HepG2 (cell line): ENCODE measurements around the gene PPP1R9A. TPM values are rescaled to one million over a fixed set of nuclear protein-coding genes. Genes with fewer than 3 reads are reported as not detected.

ENCODE experiments used
- BCL6 ChIP-seq: IDR thresholded peaks from 2 replicates; pipeline ENCODE4 v1.6.1; 2016; ENCODE audit warnings: missing genetic modification reagents, missing compliant biosample characterization
- DNMT1 ChIP-seq: sonication (generic); formaldehyde crosslinking; IDR thresholded peaks from 2 replicates; pipeline ENCODE4 v1.5.1; 2020; ENCODE audit warnings: mild to moderate bottlenecking, missing genetic modification reagents
- FOSL1 ChIP-seq: sonication (generic); formaldehyde crosslinking; IDR thresholded peaks from 2 replicates; pipeline ENCODE4 v1.9.0; 2021; ENCODE audit warnings: missing genetic modification reagents, borderline replicate concordance
- GABPB1 ChIP-seq: IDR thresholded peaks from 2 replicates; pipeline ENCODE4 v1.6.1; 2016; ENCODE audit warnings: mild to moderate bottlenecking, missing genetic modification reagents, moderate library complexity, missing compliant biosample characterization
- GTF2F1 ChIP-seq: fragments of 150-350 bp; IDR thresholded peaks from 2 replicates; pipeline ENCODE4 v1.6.1; 2014; ENCODE audit warnings: low read length
- HDAC2 ChIP-seq: sonication (generic); formaldehyde crosslinking; IDR thresholded peaks from 2 replicates; pipeline ENCODE4 v1.4.0; 2020; ENCODE audit warnings: missing genetic modification reagents
- MEIS2 ChIP-seq: sonication (generic); formaldehyde crosslinking; IDR thresholded peaks from 2 replicates; pipeline ENCODE4 v1.9.0; 2021; ENCODE audit warnings: mild to moderate bottlenecking, missing genetic modification reagents
- MIER2 ChIP-seq: IDR thresholded peaks from 2 replicates; pipeline ENCODE4 v1.6.1; 2016; ENCODE audit warnings: missing biosample characterization, missing genetic modification reagents
- NRL ChIP-seq: sonication (generic); formaldehyde crosslinking; IDR thresholded peaks from 2 replicates; pipeline ENCODE4 v1.5.0; 2020; ENCODE audit warnings: missing genetic modification reagents, mild to moderate bottlenecking, moderate library complexity, borderline replicate concordance
- ONECUT2 ChIP-seq: sonication (generic); formaldehyde crosslinking; IDR thresholded peaks from 2 replicates; pipeline ENCODE4 v1.4.0; 2020; ENCODE audit warnings: missing genetic modification reagents
- SAP130 ChIP-seq: IDR thresholded peaks from 2 replicates; pipeline ENCODE4 v1.6.1; 2016; ENCODE audit warnings: low read depth
- SOX13 ChIP-seq, 3 experiments: fragments of 450-650 bp in 1 of 3; sonication (generic) in 1 of 3; formaldehyde crosslinking in 1 of 3; IDR thresholded peaks in 2 of 3; conservative IDR thresholded peaks in 1 of 3; 2 replicates each; pipeline versions ENCODE4 v1.5.0 to v1.6.1; 2016 to 2020; ENCODE audit warnings: antibody characterized with exemption in 1 of 3, mild to moderate bottlenecking in 1 of 3, missing compliant biosample characterization in 1 of 3, missing genetic modification reagents in 1 of 3, moderate library complexity in 1 of 3
- TBL1XR1 ChIP-seq: fragments of 150-350 bp; IDR thresholded peaks from 2 replicates; pipeline ENCODE4 v1.6.1; 2014; ENCODE audit warnings: borderline replicate concordance, low read length; ENCODE audit not compliant: partially characterized antibody
- THAP11 ChIP-seq: IDR thresholded peaks from 2 replicates; pipeline ENCODE4 v1.6.1; 2016; ENCODE audit warnings: missing biosample characterization, missing genetic modification reagents
- ZNF788 ChIP-seq: sonication (generic); formaldehyde crosslinking; IDR thresholded peaks from 2 replicates; pipeline ENCODE4 v1.5.0; 2020; ENCODE audit warnings: mild to moderate bottlenecking, missing genetic modification reagents, borderline replicate concordance
- ZNF879 ChIP-seq: sonication (generic); formaldehyde crosslinking; IDR thresholded peaks from 2 replicates; pipeline ENCODE4 v1.8.1; 2023; ENCODE audit warnings: missing genetic modification reagents
- polyA plus RNA-seq, 8 experiments: library from polyadenylated mRNA; depleted of rRNA in 3 of 8; stranded (reverse) in 7 of 8; unstranded in 1 of 8; fragments of >200 nt; fragmentation: Illumina TruSeq in 4 of 8; extraction: Trizol in 4 of 8; gene quantifications; 2 replicates each; pipeline versions ENCODE4 v1.2.1 to v1.2.3, GENCODE V29; 2011 to 2016; ENCODE audit warnings: low read depth in 4 of 8, missing spikeins in 1 of 8, mixed read lengths in 1 of 8; ENCODE audit not compliant: insufficient read depth in 1 of 8
- total RNA-seq, 5 experiments: library from RNA; depleted of rRNA; stranded (reverse); fragments of >200 nt; fragmentation: Illumina TruSeq; extraction: Trizol; gene quantifications; 2 replicates each; pipeline ENCODE4 v1.2.3, GENCODE V29; 2016; ENCODE audit warnings: low read depth in 1 of 5
- TF ChIP-seq, protein P1 (sequence below): sonication (generic); formaldehyde crosslinking; IDR thresholded peaks from 2 replicates; pipeline ENCODE4 v1.8.1; 2023; ENCODE audit warnings: mild to moderate bottlenecking, moderate library complexity, missing genetic modification reagents
- TF ChIP-seq, protein P2 (sequence below): IDR thresholded peaks from 2 replicates; pipeline ENCODE4 v1.6.1; 2012; ENCODE audit warnings: low read depth, low read length, improper control_type of control experiment
- TF ChIP-seq, protein P3 (sequence below): IDR thresholded peaks from 2 replicates; pipeline ENCODE4 v1.6.1; 2016; ENCODE audit warnings: missing genetic modification reagents, missing compliant biosample characterization
- TF ChIP-seq, protein P4 (sequence below), 2 experiments: sonication (generic) in 1 of 2; formaldehyde crosslinking in 1 of 2; IDR thresholded peaks; 2 replicates each; pipeline versions ENCODE4 v1.4.0 to v1.6.1; 2016 to 2020; ENCODE audit warnings: borderline replicate concordance in 1 of 2, low read depth in 1 of 2, mild to moderate bottlenecking in 1 of 2, missing genetic modification reagents in 1 of 2
- TF ChIP-seq, protein P5 (sequence below): IDR thresholded peaks from 2 replicates; pipeline ENCODE4 v1.6.1; 2016; ENCODE audit warnings: low read depth

Gene PPP1R9A
- total and polyA plus RNA-seq, 2 of the 13 experiments (the other 11 are each of a cell fraction or from before 2014, with no cell fraction given), result 11.4 to 31.9 TPM

DNA sequence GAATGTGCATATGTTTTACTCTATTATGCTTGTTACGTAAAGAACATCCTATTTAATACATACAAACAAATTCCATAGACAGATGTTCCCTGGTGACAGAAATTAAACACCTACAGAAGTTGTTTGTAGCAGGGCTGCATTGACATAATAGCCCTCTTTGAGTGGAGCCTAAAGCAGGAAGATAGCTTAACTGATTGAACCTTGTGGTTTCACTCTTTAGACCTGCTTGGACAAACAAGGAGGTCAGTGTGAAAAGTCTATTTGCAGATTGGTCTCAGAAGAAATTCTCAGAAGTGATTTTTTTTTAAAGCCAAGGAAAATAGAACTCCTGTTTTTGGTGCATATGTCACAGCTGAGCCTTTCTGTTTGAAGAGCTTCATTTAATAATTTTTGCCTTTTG lies 121.3 kb downstream of the PPP1R9A start (continued):
- TF ChIP-seq, protein P1, sequence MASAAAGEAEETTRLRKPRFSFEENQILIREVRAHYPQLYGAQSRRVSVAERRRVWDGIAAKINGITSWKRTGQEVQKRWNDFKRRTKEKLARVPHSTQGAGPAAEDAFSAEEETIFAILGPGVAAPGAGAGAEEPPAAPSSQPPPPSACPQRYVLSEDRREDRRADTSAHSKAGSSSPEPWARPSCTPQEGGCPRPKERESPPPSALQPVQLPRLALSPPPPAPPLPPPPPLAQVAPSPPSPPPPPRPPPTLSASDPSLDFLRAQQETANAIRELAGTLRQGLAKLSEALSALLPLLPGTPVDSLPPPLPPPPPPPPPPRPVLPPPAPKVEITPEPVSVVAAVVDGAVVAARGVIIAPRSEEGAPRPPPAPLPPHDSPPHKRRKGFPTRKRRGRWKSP (CRISPR knock-in tag), result no peak
- TF ChIP-seq GTF2F1 (no peak), MEIS2 (CRISPR knock-in tag) (no peak), ZNF788 (no peak), DNMT1 (no peak), THAP11 (CRISPR knock-in tag) (0 out of 2 replicates have a peak, but pooled peaks have one; percentile 25), ONECUT2 (no peak), SAP130 (peak; percentile 65), ZNF879 (no peak), BCL6 (CRISPR knock-in tag) (peak; percentile 92), HDAC2 (CRISPR knock-in tag) (peak; percentile 93), NRL (CRISPR knock-in tag) (no peak), TBL1XR1 (peak; percentile 29), MIER2 (CRISPR knock-in tag) (0 out of 2 replicates have a peak, but pooled peaks have one; percentile 44), GABPB1 (CRISPR knock-in tag) (no peak), FOSL1 (CRISPR knock-in tag) (no peak), SOX13 (IDR thresholded peaks at IDR 0.05) (0 out of 2 replicates have a peak, but pooled peaks have one; percentile 50), SOX13 (CRISPR knock-in tag; conservative IDR thresholded peaks at IDR 0.05 in 1 of 2, IDR thresholded peaks at IDR 0.05 in 1 of 2) (peak in 1 of 2 experiments; percentile 86; a peak in 2 of 4 replicates)
- TF ChIP-seq, protein P2, sequence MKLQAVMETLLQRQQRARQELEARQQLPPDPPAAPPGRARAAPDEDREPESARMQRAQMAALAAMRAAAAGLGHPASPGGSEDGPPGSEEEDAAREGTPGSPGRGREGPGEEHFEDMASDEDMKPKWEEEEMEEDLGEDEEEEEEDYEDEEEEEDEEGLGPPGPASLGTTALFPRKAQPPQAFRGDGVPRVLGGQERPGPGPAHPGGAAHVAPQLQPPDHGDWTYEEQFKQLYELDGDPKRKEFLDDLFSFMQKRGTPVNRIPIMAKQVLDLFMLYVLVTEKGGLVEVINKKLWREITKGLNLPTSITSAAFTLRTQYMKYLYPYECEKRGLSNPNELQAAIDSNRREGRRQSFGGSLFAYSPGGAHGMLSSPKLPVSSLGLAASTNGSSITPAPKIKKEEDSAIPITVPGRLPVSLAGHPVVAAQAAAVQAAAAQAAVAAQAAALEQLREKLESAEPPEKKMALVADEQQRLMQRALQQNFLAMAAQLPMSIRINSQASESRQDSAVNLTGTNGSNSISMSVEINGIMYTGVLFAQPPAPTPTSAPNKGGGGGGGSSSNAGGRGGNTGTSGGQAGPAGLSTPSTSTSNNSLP, result peak; percentile 43; the same call in 1 of the 2 replicates
- TF ChIP-seq, protein P3, sequence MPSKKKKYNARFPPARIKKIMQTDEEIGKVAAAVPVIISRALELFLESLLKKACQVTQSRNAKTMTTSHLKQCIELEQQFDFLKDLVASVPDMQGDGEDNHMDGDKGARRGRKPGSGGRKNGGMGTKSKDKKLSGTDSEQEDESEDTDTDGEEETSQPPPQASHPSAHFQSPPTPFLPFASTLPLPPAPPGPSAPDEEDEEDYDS (CRISPR knock-in tag), result peak; percentile 13; the same call in 1 of the 2 replicates
- TF ChIP-seq, protein P4, sequence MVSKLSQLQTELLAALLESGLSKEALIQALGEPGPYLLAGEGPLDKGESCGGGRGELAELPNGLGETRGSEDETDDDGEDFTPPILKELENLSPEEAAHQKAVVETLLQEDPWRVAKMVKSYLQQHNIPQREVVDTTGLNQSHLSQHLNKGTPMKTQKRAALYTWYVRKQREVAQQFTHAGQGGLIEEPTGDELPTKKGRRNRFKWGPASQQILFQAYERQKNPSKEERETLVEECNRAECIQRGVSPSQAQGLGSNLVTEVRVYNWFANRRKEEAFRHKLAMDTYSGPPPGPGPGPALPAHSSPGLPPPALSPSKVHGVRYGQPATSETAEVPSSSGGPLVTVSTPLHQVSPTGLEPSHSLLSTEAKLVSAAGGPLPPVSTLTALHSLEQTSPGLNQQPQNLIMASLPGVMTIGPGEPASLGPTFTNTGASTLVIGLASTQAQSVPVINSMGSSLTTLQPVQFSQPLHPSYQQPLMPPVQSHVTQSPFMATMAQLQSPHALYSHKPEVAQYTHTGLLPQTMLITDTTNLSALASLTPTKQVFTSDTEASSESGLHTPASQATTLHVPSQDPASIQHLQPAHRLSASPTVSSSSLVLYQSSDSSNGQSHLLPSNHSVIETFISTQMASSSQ (IDR thresholded peaks at IDR 0.05; ENCODE audit: low read depth), result 0 out of 2 replicates have a peak, but pooled peaks have one; percentile 36
- TF ChIP-seq, protein P4 (CRISPR knock-in tag; IDR thresholded peaks at IDR 0.05; ENCODE audit: borderline replicate concordance), result peak; percentile 78; the same call in 1 of the 2 replicates
- TF ChIP-seq, protein P5, sequence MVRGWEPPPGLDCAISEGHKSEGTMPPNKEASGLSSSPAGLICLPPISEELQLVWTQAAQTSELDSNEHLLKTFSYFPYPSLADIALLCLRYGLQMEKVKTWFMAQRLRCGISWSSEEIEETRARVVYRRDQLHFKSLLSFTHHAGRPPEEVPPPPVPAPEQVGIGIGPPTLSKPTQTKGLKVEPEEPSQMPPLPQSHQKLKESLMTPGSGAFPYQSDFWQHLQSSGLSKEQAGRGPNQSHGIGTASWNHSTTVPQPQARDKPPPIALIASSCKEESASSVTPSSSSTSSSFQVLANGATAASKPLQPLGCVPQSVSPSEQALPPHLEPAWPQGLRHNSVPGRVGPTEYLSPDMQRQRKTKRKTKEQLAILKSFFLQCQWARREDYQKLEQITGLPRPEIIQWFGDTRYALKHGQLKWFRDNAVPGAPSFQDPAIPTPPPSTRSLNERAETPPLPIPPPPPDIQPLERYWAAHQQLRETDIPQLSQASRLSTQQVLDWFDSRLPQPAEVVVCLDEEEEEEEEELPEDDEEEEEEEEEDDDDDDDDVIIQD, result peak; percentile 90
